ENCODE measurements around the gene MSX1. TPM values are rescaled to one million over a fixed set of nuclear protein-coding genes. Genes with fewer than 3 reads are reported as not detected.

The MSX1 gene
- total RNA-seq, 4 donors from 2014 or later = 1.4 to 5.8 (median 3.6) TPM

DNA sequence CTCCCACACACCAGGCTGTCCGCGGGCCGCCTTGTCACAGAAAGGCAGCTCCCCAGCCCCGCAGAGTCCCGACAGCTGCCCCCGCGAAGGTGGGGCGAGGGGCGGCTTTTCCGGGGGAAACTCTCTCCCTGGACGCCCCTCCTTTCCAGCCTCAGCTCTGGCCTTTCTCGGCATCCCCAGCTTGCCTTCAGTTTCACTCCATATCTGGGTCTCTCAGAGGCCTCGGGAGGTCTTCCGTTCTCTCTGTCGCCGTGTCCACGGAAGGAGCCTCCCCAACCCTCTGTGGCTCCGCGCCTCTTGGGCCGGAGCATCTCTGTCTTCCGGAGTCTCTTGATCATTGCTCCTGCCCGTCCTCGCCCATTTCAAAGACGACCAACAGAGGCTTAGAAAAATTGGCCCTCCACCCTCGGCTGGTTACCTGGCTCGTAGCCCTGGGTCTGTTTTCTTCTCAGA, 6.1 kb upstream of the MSX1 start:
- intact Hi-C loops (cut with DNase I; ENCODE audit: low total_unique reads) = no loop called here
- no peak for DNase-seq (ENCODE audit: low spot score in 2 of 2)
- TF ChIP-seq CTCF (IDR thresholded peaks at IDR 0.05) = no peak
- no peak for TF ChIP-seq POLR2A (IDR thresholded peaks at IDR 0.05)
- 2 to 3% methylated on average over 26 of the region's 26 CpGs for WGBS, 2 donors
- H3K4me3 ChIP-seq (ENCODE audit: low read depth, poor library complexity, severe bottlenecking) = no peak overlapping the region

DNA sequence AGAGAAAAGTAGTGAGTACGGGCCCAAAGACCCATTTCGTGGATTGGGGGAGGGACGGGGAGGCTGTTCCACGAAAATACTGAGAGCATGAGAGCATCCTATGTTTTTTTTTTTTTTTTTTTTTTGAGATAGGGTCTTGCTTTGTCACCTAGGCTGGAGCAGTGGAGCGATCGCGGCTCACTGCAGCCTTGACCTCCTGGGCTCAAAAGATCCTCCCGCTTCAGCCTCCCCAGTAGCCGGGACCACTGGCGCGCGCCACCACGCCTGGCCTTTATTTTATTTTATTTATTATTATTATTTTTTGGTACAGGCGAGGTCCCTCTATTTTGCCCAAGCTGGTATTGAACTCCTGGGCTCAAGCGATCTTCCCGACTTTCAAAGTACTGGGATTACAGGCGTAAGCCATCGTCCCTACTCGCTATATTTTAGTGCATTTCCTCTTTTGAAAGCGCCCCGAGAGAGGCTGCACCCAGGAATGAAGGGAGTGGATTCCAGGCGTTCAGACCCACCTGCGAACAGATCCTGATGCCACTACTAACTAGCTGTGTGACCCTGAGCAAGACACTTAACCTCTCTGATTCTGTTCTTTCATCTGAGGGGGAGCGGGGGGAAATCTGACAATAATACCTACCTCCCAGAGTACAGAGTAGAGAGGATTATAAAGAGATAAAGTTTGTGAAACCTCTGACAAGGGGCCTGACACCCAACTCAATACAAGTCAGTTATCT, 5.4 kb upstream of the MSX1 start:
- no peak for DNase-seq (ENCODE audit: low spot score in 2 of 2)
- no peak for TF ChIP-seq POLR2A (IDR thresholded peaks at IDR 0.05)
- no peak for TF ChIP-seq CTCF (IDR thresholded peaks at IDR 0.05)
- 43 to 53% methylated on average over 24 of the region's 24 CpGs for WGBS, 2 donors
- no peak overlapping the region for H3K4me3 ChIP-seq (ENCODE audit: low read depth, poor library complexity, severe bottlenecking)
- intact Hi-C loops (cut with DNase I; ENCODE audit: low total_unique reads) = no loop called here

- intact Hi-C loops (cut with DNase I; ENCODE audit: low total_unique reads) = no loop called here
- 24 to 32% methylated on average over 31 of the region's 31 CpGs for WGBS, 2 donors
- DNase-seq (ENCODE audit: low spot score in 2 of 2) = no peak
- H3K4me3 ChIP-seq (ENCODE audit: low read depth, poor library complexity, severe bottlenecking) = no peak overlapping the region
- TF ChIP-seq CTCF (IDR thresholded peaks at IDR 0.05) (no peak), POLR2A (IDR thresholded peaks at IDR 0.05) (no peak)
These were observed 4.7 kb upstream of the MSX1 start for GRCh38 chr4:4854649-4855295.

- WGBS, 2 donors = 28 to 39% methylated on average over 30 to 33 of the region's 33 CpGs
- H3K4me3 ChIP-seq (ENCODE audit: low read depth, poor library complexity, severe bottlenecking) = no peak overlapping the region
- DNase-seq (ENCODE audit: low spot score in 2 of 2) = no peak
- TF ChIP-seq POLR2A (IDR thresholded peaks at IDR 0.05) (no peak), CTCF (IDR thresholded peaks at IDR 0.05) (no peak)
- intact Hi-C loops (cut with DNase I; ENCODE audit: low total_unique reads) = no loop called here
These were observed 4.0 kb upstream of the MSX1 start for GRCh38 chr4:4855301-4856070.

DNA sequence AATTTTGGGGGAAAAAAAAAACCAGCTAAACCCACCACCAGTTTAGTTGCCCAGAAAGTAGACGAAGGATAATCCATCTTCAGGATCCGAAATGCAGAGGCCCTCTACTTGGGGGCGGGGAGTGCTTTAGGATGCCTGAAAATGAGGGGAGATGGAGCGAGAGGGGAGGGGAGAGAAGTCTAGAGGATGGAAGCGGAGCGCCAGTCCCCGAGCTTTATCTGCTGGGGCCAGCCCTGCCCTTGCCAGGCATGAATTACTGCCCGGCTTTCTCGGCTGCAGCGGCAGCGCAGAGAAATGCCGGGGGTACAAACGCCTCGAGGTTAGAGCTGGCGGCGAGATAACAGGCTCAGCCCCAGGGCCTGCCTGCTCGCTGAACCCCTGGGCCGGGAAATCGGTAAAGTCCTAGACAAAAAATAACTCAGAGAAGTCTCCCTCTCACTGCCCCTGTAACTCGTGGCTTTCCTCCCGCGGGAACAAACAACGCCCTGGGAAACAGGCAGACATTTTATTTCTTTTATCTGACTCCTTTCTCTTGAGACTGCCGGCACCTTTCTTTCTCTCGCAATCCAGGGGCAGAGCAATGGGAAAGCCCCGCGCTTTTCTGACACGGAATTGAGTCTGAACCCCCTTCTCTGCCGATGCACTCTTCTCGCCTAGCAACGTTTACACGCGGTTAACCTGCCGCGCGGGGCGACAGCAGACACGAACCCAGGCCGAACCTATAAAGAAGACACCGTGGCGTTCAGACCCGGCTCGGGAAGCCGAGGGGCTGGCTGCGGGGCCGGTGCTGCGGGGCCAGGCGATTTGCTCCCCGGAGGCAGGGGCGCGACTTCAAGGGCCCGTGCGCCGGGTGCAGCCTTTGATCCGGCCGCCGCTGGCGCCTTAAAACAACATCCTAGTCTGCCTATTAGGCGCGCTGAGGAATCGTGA, 3.1 kb upstream of the MSX1 start:
- TF ChIP-seq POLR2A (IDR thresholded peaks at IDR 0.05) = no peak
- TF ChIP-seq CTCF (IDR thresholded peaks at IDR 0.05) = no peak
- H3K4me3 ChIP-seq (ENCODE audit: low read depth, poor library complexity, severe bottlenecking) = no peak overlapping the region
- 7 to 9% methylated on average over 58 of the region's 61 CpGs for WGBS, 2 donors
- no peak for DNase-seq (ENCODE audit: low spot score in 2 of 2)
- intact Hi-C loops (cut with DNase I; ENCODE audit: low total_unique reads) = no loop called here

Measured in lower leg skin (tissue), 4 donors.